Vagina (tissue), 2 donors: Measurements from ENCODE around the gene TAGLN2. TPM values are rescaled to one million over a fixed set of nuclear protein-coding genes. Genes with fewer than 3 reads are reported as not detected.
A peak's percentile ranks its signal among the peaks of the same experiment; 100 is the strongest.

Experiments
- DNase-seq, 2 donors: peaks; one replicate each; pipeline ENCODE4 v3.0.0-alpha.2; 2017; ENCODE audit errors: extremely low spot score in 2 of 2
- H3K27ac ChIP-seq: fragments of 200-600 bp; sonication (generic); one replicate; pipeline ENCODE4 v1.5.1; 2019
- H3K27me3 ChIP-seq: fragments of 200-600 bp; sonication (generic); one replicate; pipeline ENCODE4 v1.5.1; 2019
- H3K36me3 ChIP-seq, 2 donors: fragments of 200-600 bp; sonication (generic); one replicate each; pipeline ENCODE4 v1.5.1; 2017 to 2019
- H3K4me1 ChIP-seq: fragments of 200-600 bp; sonication (generic); one replicate; pipeline ENCODE4 v1.5.1; 2019
- H3K4me3 ChIP-seq, 2 donors: fragments of 200-600 bp; sonication (generic); 1 replicate in 1 of 2; 2 replicates in 1 of 2; pipeline ENCODE4 v1.5.1; 2016 to 2019
- H3K9me3 ChIP-seq: fragments of 200-600 bp; sonication (generic); one replicate; pipeline ENCODE4 v1.5.1; 2019
- POLR2A ChIP-seq, 2 donors: fragments of 450-650 bp; IDR thresholded peaks; one replicate each; pipeline ENCODE4 v1.6.1; 2017; ENCODE audit warnings: antibody characterized with exemption in 2 of 2, mild to moderate bottlenecking in 2 of 2, moderate library complexity in 2 of 2
- POLR2AphosphoS5 ChIP-seq, 2 donors: sonication (generic); formaldehyde crosslinking; IDR thresholded peaks; one replicate each; pipeline ENCODE4 v1.9.0; 2017; ENCODE audit warnings: antibody characterized with exemption in 2 of 2, mild to moderate bottlenecking in 2 of 2, low read depth in 1 of 2; ENCODE audit not compliant: insufficient read depth in 1 of 2
- intact Hi-C: fragments of 100-400 bp; cut with DNase I; formaldehyde crosslinking; loops from one replicate; pipeline ENCODE4 v1.15.1; 2023
- total RNA-seq: library from RNA; depleted of rRNA; stranded (reverse); fragments of >200 nt; gene quantifications from one replicate; pipeline ENCODE4 v1.2.3, GENCODE V29; 2016
- TF ChIP-seq, protein P1 (sequence below), 3 experiments: fragments of 450-650 bp in 2 of 3; fragments of 200-600 bp in 1 of 3; sonication (generic) in 1 of 3; IDR thresholded peaks; one replicate each; pipeline ENCODE4 v1.5.1; 2017 to 2019; ENCODE audit warnings: antibody characterized with exemption in 3 of 3, mild to moderate bottlenecking in 2 of 3, moderate library complexity in 2 of 3

The TAGLN2 gene
- total RNA-seq, 1 donor from 2014 or later = 290 TPM

GRCh38 chr1:159930216-159930615 lies 4.9 kb upstream of the TAGLN2 start:
- no peaks in the 10 kb centered on the region for H3K36me3 ChIP-seq
- no peak overlapping the region for H3K4me3 ChIP-seq
- no peaks in the 10 kb centered on the region for H3K9me3 ChIP-seq
- intact Hi-C loops = no loop called here
- DNase-seq = no peak
- TF ChIP-seq, protein P1, sequence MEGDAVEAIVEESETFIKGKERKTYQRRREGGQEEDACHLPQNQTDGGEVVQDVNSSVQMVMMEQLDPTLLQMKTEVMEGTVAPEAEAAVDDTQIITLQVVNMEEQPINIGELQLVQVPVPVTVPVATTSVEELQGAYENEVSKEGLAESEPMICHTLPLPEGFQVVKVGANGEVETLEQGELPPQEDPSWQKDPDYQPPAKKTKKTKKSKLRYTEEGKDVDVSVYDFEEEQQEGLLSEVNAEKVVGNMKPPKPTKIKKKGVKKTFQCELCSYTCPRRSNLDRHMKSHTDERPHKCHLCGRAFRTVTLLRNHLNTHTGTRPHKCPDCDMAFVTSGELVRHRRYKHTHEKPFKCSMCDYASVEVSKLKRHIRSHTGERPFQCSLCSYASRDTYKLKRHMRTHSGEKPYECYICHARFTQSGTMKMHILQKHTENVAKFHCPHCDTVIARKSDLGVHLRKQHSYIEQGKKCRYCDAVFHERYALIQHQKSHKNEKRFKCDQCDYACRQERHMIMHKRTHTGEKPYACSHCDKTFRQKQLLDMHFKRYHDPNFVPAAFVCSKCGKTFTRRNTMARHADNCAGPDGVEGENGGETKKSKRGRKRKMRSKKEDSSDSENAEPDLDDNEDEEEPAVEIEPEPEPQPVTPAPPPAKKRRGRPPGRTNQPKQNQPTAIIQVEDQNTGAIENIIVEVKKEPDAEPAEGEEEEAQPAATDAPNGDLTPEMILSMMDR (IDR thresholded peaks at IDR 0.05) = no peak
- no peak overlapping the region for H3K27ac ChIP-seq
- peaks cover 25% of the 10 kb centered on the region for H3K4me1 ChIP-seq
- no peaks in the 10 kb centered on the region for H3K27me3 ChIP-seq

DNA sequence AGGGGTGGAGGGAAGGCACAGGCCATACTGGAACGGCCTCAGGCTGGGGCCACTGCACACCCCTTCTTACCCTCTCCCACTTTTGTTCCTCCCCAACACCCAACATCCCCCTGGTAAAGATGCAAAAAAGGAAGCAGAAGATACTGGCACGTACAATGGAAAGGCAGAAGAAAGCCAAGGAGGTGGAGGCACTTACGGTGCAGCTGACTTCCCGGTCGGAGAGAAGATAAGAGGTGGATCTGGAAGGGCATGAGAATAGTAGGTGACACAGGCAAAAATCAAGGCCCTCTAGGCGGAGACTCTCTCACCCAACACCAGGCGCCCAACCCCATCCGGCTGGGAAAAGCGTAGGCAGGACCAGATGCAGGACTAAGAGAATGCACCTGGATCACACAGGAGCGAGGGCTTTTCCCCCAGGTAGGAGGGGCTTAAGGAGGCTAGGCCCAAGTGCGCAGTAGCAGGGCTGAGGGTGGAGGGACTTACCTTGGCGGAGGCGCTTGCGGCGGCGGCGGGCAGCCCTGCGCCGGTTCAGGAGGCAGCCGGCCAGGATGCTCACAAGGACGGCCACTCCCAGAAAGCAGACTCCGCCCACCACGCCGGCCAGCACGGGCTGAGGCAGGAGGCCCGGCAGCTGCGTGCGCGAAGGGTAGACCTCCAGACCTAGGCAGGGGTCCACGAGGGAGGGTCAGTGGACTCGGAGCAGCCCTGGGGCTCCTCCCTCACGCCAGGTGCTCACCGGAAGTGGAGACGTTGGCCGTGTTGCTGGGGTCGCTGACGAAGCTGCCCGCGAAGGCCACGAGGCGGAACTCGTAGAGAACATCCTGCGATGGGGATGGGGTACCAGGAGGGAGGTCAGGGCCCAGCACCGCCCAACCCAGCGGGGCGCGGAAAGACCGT lies 4.1 kb upstream of the TAGLN2 start:
- Histone ChIP-seq H3K27ac (no peak overlapping the region), H3K4me1 (peaks cover 25% of the 10 kb centered on the region), H3K36me3 (no peaks in the 10 kb centered on the region), H3K27me3 (no peaks in the 10 kb centered on the region), H3K9me3 (no peaks in the 10 kb centered on the region), H3K4me3 (no peak overlapping the region)
- intact Hi-C loops = loop anchor here (5.0 to 10.0 kb wide), 2 partner anchors 72 to 165 kb away; partner anchors contain the start of gene IGSF8
- peak in 1 of 2 donors; percentile 16 for TF ChIP-seq POLR2AphosphoS5 (IDR thresholded peaks at IDR 0.05; ENCODE audit: insufficient read depth in 1 of 2, low read depth in 1 of 2)
- no peak for TF ChIP-seq POLR2A (IDR thresholded peaks at IDR 0.05)
- TF ChIP-seq, protein P1 (IDR thresholded peaks at IDR 0.05) = no peak
- DNase-seq = no peak

DNA sequence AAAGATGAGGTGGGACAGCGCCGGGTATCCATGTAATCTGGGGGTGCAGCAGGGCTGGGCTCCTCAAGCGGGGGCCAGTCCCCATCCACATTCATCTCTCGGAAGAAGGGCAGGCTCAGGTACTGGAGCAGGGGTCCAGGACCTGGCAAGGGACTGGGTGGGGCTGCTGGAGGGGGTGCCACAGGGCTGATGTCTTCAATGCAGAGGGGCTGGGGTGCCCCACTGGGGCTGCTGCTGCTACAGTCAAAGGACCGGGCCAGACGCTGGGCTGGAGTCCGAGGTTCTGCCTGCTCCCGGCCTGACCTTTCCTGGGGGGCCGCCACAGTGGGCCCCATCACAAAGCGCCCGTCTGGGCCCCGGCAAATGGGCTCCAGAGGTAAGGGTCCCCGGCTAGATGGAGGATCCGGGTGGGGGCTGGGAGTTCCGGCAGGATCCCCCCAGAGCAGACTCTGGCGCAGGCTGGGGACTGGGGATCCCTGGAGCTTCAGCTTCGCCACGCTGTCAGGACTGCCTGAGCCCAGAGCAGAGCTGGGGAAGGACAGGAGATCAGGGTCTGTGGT lies 3.3 kb upstream of the TAGLN2 start:
- TF ChIP-seq POLR2AphosphoS5 (IDR thresholded peaks at IDR 0.05; ENCODE audit: insufficient read depth in 1 of 2, low read depth in 1 of 2) = no peak
- TF ChIP-seq, protein P1 (IDR thresholded peaks at IDR 0.05) = no peak
- no peak for TF ChIP-seq POLR2A (IDR thresholded peaks at IDR 0.05)
- peaks cover 31% of the 10 kb centered on the region for H3K4me1 ChIP-seq
- no peak overlapping the region for H3K4me3 ChIP-seq
- intact Hi-C loops = loop anchor here (5.0 to 10.0 kb wide), 2 partner anchors 71 to 166 kb away; partner anchors contain the start of gene IGSF8
- no peak overlapping the region for H3K27ac ChIP-seq
- no peaks in the 10 kb centered on the region for H3K9me3 ChIP-seq
- DNase-seq = no peak
- H3K36me3 ChIP-seq = no peaks in the 10 kb centered on the region
- no peaks in the 10 kb centered on the region for H3K27me3 ChIP-seq

- no peak for DNase-seq
Observed at GRCh38 chr1:159927849-159928431, 2.6 kb upstream of the TAGLN2 start.

More at GRCh38 chr1:159927849-159928431, 2.6 kb upstream of the TAGLN2 start:
- intact Hi-C loops = loop anchor here (5.0 to 10.0 kb wide), 2 partner anchors 71 to 167 kb away; partner anchors contain the start of gene IGSF8
- H3K27me3 ChIP-seq = no peaks in the 10 kb centered on the region
- no peak overlapping the region for H3K4me3 ChIP-seq
- H3K4me1 ChIP-seq = peaks cover 34% of the 10 kb centered on the region
- no peak overlapping the region for H3K27ac ChIP-seq
- H3K36me3 ChIP-seq = no peaks in the 10 kb centered on the region
- no peaks in the 10 kb centered on the region for H3K9me3 ChIP-seq
- TF ChIP-seq, protein P1 (IDR thresholded peaks at IDR 0.05) = no peak
- TF ChIP-seq POLR2A (IDR thresholded peaks at IDR 0.05) (no peak), POLR2AphosphoS5 (IDR thresholded peaks at IDR 0.05; ENCODE audit: insufficient read depth in 1 of 2, low read depth in 1 of 2) (no peak)
